OCI-M2 (cell line): Measurements from ENCODE around the gene STRA8.

Experiments used
- DNase-seq: peaks from one replicate; lab custom pipeline; 2025; ENCODE audit not compliant: unreplicated experiment; lab: John Stamatoyannopoulos, UW

The STRA8 gene

DNA sequence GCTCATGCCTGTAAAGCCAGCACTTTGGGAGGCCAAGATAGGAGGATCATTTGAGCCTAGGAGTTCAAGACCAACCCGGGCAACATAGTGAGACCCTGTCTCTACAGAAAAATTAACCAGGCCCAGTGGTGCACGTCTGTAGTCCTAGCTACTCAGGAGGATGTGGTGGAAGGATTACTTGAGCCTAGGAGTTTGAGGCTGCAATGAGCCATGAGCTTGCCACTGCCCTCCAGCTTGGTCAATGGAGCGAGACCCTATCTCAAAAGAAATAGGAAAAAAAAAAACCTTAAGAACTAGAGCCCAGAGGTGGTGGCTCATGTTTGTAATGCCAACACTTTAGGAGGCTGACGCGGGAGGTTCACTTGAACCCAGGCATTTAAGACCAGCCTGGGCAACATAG is 2.2 kb downstream of the STRA8 start:
- DNase-seq, result no peak

- no peak for DNase-seq
Observed at GRCh38 chr7:135236727-135237126, 3.1 kb downstream of the STRA8 start.

GRCh38 chr7:135238112-135238744 is 4.6 kb downstream of the STRA8 start:
- no peak for DNase-seq

DNA sequence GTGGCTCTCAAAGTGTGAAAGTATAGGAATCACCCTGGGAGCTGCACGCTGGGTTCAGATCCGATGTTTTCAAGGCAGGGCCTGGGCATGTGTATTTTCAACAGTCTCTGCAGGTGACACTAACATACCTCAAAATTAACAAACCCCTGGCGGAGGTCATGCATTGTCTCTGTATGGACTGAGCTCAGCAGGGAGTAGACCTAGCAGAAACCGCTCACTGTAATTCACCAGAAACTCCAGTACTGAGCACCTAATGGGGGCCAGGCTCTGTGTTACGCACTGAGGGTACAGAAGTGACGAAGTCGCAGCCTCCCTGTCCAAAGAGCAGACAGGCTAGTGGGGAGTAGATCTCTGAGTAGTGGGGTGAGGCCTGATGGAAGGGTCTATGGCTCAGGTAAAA is 5.6 kb downstream of the STRA8 start:
- no peak for DNase-seq

DNA sequence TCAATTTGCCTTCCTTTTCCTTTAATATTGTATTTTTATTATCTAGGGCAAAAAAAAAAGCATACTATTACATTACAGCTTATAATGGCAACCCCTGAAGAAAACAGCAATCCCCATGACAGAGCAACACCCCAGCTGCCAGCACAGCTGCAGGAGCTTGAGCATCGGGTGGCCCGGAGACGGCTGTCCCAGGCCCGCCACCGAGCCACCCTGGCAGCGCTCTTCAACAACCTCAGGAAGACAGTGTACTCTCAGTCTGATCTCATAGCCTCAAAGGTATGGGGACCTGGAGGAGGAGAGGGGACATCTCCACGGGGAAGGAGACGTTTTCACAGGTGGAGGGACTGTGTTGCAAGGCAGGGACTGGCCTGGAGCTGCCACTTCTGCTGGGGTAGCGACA is 6.8 kb downstream of the STRA8 start:
- no peak for DNase-seq

DNA sequence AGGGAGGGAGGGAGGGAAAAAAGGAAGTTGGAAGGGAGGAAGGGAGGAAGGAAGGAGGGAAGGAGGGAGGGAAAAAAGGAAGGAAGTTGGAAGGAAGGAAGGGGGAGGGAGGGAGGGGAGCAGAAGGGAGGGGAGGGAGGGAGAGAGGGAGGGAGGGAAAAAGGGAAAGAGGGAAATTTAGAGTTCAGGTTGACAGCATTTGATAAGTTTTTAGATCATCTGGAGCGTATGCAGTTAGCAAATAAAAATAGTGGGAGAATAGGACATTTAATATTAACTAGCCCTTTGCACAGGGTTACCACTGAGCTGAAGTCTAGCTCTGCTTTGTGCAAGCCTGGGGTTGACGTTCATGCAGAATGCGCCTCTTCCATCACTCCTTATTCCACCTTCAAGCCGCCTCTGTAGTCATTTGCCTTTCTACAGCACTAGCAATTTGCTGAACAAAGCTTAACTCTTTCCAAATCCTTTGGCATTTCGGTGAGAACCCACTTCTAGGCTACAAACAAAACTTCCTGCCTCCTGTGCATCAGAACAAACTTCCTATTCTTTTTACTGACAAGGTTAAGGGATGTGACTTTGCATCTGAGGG is 8.6 kb downstream of the STRA8 start:
- DNase-seq, result no peak

GRCh38 chr7:135245226-135246190 is 11.9 kb downstream of the STRA8 start:
- DNase-seq, result no peak

DNA sequence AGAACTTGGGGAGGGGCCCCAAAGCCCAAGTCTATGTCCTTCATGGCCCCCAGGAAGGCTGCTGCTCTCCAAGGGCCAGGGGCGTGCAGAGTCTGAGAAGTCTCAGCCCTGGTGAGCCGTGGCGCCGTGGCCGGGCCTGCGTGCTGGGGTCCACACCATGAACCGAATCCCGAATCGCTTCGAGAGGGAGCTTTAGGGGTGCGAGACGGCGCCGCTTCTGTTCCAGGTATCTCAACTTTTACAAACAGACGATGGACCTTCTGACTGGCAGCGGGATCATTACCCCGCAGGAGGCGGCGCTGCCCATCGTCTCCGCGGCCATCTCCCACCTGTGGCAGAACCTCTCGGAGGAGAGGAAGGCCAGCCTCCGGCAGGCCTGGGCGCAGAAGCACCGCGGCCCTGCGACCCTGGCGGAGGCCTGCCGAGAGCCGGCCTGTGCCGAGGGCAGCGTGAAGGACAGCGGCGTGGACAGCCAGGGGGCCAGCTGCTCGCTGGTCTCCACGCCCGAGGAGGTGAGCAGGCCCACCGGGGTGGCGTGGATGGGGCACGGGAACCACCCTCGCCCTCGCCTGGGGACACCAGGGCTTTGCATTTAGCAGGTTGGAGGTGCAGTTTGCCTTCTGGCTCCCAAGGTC is 12.7 kb downstream of the STRA8 start:
- DNase-seq, result no peak

GRCh38 chr7:135247746-135248471 is 14.3 kb downstream of the STRA8 start:
- DNase-seq, result no peak

DNA sequence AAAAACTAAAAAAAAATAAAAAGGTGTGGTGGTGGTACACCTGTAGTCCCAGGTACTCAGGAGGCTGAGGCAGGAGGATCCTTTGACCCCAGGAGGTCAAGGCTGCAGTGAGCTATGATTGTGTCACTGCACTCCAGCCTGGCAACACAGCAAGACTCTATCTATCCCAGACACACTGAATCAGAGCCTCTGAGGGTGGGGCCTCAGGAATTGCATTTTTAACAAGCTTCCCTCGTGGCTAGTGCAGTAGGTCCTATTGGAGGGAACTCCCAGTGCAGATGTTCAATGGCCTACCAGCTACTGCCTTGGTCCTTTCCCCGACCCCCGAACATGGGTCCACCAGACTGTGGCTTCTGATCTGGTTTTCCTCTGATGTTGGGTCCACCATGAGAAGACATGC is 14.9 kb downstream of the STRA8 start:
- DNase-seq, result no peak

GRCh38 chr7:135251496-135252391 is 18.1 kb downstream of the STRA8 start:
- DNase-seq, result no peak

GRCh38 chr7:135253851-135254771 is 20.5 kb downstream of the STRA8 start:
- DNase-seq, result no peak

GRCh38 chr7:135257790-135258189 is 24.2 kb downstream of the STRA8 start:
- no peak for DNase-seq

DNA sequence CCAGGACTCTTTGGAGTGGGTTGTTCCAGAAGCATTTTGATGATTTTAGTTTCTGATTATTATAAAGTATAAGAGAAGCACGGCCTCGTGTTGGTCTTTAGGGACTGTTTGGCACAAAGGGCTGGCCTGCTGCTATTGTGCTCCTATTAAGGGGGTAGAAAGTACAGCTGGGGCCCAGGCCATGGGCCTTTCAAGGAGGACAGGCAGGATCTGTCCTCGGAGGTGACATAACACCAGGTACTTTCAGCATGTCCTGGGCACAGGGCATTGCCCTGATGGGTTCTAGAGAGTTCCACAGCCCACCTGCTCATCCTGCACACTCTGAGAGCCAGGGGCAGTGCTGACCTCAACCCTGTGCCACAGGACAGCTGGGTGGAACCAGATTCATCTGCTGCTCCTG is 24.9 kb downstream of the STRA8 start:
- DNase-seq, result no peak

GRCh38 chr7:135259702-135260101 is 26.1 kb downstream of the STRA8 start:
- no peak for DNase-seq

- DNase-seq, result no peak
Observed at GRCh38 chr7:135260470-135260869, 26.8 kb downstream of the STRA8 start.

GRCh38 chr7:135260930-135261721 is 27.5 kb downstream of the STRA8 start:
- no peak for DNase-seq
